ENCODE measurements around the gene TRIM69.

Gene TRIM69

GRCh38 chr15:44811337-44811736 lies 75.0 kb downstream of the TRIM69 start:
- no peak for DNase-seq

GRCh38 chr15:44812029-44812517 lies 75.7 kb downstream of the TRIM69 start:
- no peak for DNase-seq

DNA sequence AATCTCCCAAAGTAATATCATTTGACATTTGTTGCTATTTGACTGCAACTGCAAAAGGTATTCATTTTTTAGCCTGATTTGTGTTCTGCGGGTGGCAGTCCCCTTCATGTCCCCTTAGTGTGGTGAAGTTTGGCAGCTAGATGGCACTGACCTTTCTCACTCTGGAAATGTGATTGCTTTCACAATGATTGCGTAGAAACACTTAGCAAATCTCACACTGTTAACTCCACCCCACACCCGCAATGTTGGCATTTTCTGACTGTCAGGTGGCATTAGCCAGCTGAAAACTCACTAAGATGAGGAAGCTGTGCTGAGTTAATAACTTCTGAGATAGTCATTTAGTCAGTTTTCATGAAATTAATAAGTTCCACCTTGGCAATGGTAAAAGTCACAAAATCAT lies 76.9 kb downstream of the TRIM69 start:
- no peak for DNase-seq

Data from stimulated activated CD4-positive, alpha-beta T cell treated with anti-CD3 and anti-CD28 coated beads, Interleukin-12 subunit alpha, Interleukin-12 subunit beta, amount 100 ng/mL, for 4 hours (primary cell).